GM19025 (cell line): Measurements from ENCODE around the gene AXIN1.
"Not testable (repeated sequence)": the region's sequence is repeated elsewhere in the genome, so short reads cannot be mapped to it uniquely, and the experiment has no call there.

Experiments used
- ATAC-seq: cut with Tn5 transposase; IDR thresholded peaks from one replicate; pipeline ENCODE4 v1.9.1; 2021; ENCODE audit warnings: mild to moderate bottlenecking, low read depth, moderate library complexity; ENCODE audit not compliant: unreplicated experiment

Gene AXIN1

DNA sequence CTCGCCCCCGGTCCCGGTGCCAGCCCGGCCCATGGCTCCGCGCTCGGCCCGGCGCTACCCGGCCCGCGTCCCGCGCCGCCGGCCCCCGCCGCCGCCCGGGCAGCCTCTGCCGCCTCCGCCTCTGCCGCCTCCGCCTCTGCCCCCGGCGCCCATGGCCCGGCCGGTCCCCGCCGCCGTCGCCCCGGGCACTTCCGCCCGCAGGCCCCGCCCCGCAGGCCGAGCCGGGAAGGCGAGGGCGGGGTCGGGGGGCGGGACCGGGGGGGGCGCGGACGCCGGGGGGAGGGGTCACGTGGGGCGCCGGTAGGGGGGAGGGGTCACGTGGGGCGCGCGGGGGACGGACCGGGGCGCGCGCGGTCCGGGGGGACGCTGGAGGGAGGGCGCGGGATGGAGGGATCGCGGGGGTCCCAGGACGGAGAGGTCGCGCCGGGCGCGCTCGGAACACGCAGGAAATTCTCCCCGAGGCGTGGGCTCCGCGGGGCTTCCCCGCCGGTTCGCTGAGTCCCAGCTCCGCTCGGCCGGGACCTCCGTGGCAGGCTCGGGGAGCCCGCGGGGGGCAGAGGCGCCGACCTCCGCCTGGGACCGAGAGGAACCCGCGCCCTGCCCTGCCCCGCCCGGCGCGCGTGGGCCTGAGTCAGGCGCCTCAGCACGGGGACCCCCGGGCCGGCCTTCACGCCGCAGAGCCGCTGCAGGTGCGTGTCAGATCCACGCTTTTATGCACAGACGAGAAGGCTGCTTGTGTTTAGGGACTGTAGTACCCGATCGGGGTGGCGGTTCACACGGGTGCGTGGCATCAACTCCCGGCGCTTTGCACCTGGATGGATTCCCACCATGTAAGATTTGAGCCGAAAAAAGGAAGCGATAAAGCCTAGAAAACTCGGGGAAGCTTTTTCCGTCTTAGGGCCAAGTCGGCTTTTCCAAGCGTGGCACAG, 29.5 kb upstream of the AXIN1 start, which contains the start of gene PGAP6:
Gene PGAP6, minus strand, starts transcription at position 190 of the 929 bp plus-strand sequence. Its CDS starts 157 bp downstream, at position 33.
- peak; percentile 47 for ATAC-seq

DNA sequence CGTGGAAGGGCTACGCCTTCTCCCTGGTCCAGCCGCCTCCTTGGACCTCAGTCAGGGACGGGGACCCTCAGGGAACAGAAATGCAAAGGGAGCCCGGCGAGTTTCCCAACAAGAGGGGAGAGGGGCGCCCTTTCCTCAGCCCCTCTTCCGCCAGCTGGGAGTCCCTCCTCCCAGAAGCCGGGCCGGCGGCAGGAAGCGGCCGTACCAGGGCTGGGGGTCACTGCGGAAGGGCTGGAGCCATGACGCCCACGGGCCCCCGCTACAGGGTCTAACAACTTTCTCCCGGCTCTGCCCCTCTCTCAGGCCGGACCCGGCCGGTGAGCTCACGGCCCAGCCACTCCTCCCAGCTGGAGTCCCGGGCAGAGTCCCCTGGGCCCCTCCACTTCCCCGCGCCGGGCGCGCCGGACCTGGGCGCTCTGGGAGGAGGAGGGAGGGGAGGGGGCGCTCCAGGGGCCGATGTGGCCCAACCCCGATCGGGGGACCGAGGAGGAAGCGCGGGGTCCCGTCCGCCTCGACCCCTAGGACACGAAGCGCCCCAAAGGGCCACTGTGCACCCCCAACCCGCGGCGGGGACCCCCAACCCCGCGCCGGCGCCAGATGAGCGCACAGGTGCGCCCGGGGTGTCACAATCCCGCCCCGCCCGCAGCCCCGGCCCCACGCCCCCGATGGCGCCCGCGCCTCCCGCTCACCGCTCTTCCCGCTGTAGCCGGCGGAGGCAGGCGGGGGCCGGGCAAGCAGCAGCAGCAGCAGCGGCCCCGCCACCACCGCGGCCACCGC, 28.7 kb upstream of the AXIN1 start:
- ATAC-seq = peak; percentile 24

DNA sequence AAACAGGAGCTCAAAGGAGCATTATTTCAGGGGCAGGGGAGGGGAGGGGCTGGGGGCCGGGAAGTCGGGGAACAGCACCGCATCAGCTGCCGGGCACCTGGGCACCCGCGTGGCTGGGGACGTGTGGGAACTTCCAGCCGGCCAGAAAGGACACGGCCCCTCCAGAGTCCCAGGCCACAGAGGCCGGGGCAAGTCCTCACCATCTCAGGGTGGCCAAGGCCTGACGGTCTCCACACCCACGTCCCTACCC, 28.2 kb upstream of the AXIN1 start:
- ATAC-seq = no peak

DNA sequence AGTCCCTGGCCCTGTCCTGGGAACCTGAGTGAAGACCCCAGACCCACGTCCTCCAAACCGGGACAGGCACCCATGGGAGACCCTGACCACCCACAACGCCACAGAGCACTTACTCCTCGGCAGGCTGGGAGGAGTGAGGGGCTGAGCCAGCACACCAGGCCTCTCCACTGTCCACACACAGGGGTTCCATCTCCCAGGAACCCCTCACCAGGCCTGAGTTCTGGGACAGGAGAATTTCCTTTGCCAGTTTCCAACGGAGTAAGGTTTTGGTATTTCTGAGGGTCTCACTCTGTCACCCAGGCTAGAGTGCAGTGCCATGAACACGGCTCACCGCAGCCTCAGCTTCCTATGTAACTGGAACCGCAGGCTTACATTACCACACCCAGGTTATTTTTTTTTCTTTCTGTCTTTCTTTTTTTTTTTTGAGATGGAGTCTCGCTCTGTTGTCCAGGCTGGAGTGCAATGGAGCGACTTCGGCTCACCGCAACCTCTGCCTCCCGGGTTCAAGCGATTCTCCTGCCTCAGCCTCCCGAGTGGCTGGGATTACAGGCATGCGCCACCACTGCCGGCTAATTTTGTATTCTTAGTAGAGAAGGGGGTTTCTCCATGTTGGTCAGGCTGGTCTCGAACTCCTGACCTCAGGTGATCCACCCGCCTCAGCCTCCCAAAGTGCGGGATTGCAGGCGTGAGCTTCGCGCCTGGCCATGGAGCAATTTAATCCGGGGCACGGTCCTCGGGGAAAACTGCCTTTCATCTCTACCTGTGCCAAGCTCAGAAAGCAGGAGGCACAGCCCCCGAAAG, 27.6 kb upstream of the AXIN1 start:
- no peak for ATAC-seq

DNA sequence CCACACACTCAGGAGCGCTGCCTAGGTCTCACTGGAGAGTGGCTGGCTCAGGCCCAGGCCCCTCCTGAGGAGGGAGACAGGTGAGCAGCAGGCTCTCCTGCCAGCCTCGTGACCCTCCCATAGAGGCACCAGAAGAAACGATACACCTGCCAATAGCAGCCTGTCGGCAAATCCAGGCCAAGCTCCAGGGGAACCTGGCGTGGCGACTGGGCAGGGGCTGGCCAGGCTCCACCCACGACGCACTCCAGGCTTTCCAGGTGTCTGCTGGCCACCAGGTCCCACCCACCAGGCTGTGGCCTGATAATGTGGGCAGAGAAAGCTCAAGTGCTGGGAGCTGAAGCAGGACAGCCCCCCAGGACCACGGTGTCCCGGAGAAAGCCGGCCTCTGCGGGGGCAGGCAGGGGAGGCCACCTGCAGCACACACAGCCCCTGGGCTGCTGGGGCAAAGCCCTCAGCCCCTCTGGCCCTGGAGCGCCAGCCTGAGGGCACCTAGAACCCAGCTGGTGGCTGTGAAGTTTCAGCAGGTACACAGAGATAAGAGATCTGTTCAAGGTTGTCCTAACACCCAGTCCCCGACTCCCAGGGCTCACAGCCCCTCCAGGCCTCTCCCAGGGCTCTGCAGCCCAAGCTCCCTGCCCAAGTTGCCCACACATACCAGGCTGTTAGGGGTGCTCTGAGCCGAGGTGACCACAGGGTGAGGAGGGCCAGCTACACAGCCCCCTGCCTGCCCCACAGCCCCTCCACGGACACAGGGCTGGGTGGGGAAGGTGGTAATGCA, 26.8 kb upstream of the AXIN1 start:
- ATAC-seq = no peak

DNA sequence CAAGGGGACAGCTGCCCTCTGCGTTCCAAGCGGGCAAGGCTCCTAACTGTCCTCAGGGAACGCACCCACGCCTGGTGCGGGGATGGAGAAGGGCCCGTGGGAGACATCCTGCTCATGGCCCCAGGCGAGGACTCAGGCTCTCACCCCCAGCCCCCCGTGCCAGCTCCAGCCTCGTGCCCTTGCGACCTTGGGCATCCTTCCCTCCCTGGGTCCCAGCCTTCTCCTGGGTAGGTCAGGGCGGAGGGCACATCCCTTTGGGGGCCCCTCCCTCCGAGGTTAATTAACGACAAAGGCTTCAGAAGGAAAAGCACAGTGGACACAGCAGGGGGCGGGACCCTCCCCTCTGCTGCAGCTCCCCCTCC, 26.3 kb upstream of the AXIN1 start:
- ATAC-seq = no peak

DNA sequence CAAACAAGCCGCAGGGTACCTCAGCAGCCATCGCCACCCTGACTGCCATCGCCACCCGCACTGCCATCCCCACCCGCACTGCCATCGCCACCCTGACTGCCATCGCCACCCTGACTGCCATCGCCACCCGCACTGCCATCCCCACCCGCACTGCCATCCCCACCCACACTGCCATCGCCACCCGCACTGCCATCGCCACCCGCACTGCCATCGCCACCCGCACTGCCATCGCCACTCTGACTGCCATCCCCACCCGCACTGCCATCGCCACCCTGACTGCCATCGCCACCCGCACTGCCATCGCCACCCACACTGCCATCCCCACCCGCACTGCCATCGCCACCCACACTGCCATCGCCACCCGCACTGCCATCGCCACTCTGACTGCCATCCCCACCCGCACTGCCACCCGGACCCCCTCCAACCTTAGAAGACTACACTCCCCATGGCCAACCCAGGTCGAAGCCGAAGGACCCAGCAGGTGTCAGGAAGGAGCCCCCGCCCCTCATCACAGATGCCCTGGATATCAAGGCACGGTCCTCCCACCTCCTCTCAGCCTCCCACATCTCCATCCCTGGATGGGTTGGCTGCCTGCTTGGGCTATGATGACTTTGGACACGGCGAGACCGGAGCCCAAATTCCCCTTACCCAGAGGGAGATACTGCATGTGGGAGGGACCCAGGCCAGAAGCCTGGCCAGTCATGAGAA, 25.7 kb upstream of the AXIN1 start:
- not testable (repeated sequence) for ATAC-seq

DNA sequence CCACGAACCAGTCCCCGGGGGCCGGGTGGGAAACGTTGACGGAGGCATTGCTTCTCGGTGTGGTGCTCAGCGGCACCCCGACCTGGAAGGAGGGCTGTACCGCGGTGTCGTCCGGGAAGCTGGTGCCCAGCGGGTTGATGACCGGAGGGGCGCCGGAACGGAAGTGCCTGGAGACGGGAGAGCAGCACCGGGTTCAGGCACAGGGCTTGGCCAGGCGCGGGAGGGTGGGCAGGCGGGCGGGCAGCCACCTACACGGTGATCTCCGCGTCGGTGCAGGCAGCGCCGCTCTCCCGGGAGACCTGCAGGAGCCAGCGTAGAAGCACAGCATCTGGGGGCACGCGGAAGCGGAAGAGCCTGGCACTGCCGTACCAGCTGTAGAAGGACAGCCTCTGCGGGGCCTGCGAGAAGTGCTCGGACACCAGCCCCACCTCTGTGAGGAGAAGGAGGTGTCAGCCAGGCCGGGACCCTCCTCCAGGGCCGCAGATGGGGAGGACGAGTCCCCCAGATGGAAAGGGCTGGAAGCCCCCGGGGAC, 25.0 kb upstream of the AXIN1 start:
- no peak for ATAC-seq

DNA sequence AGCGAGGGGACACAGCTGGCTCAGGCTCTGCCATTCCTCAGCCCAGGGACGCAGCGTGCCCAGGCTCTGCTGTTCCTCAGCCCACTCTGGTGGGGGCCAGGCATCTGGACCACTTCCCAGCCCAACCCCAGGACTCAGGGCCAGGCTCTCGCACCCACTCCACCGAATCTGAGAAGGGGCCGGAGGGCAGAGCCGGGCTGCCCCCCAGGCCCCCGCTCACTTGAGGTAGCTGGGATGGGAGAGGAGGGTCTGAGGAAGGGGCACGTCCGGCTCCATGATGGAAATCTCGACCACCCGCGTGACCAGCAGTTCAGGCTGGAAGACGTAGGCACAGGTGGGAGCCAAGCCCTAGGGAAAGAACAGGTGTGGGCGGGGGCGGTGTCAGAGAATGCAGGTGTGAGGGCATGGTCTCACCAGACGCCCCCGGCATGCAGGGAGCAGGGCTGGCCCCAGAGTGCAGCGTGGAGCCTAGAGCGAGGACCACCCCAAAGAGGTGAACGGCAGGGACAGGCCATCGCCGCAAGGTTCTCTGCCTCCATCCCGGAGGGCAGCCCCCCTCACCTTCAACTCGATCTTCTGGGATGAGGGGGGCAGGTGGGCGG, 24.4 kb upstream of the AXIN1 start:
- no peak for ATAC-seq

DNA sequence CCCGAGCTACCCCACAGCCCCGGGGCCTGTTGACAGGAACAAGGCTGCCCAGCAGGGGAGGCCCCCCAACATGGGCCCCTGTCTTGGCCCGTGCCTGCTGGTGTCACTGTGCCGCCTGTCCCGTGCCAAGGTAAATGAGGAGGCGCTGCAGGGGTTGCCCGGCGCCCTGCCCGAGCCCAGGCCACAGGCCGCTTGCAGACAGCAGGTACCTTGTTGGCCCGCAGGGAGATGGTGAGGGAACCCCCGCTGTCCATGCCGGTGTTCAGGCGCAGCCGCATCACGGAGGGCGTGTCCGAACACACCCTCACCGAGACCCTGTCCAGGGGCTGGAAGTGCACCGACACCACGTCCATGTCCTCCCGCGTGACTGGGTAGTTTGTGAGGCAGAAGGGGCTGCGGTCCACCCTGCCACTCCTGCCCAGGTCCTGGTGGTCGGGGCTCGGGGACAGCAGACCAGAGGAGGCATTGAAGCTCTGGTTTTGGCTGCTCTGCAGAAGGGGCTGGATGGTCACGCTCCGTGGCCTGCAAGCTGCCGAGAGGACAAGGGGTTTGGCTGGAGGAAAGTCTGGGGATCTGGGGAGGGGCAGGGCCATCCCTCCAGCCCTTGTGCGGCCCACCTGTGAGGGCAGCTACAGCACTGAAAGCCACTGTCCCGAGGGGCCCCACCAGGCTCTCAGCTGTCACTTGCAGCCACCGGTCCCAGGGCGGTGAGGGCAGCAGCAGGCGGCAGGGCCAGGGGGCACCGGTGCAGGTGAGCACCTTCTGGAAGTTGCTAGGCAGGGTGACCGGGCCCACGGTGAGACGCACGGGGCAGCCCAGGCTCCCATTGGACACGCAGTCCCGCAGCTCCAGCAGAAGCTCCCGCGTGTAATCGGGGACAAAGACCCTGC, 23.6 kb upstream of the AXIN1 start:
- no peak for ATAC-seq

DNA sequence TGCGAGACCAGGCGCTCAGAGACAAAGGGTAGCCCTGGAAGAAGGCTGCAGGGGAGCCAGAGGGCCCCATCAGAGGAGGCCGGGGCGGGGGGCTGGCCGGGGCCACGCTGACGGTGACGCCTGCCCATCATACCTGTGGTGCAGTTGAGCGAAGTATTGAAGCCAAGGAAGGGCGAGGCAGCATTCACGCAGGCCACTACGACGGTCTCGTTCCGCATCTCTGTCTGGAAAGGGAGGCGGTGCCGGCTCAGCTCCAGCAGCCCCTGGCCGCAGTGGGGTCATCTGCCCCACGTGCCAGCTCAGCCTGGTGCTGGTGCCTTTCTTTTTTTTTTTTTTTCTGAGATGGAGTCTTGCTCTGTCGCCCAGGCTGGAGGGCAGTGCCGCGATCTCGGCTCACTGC, 22.7 kb upstream of the AXIN1 start:
- no peak for ATAC-seq

DNA sequence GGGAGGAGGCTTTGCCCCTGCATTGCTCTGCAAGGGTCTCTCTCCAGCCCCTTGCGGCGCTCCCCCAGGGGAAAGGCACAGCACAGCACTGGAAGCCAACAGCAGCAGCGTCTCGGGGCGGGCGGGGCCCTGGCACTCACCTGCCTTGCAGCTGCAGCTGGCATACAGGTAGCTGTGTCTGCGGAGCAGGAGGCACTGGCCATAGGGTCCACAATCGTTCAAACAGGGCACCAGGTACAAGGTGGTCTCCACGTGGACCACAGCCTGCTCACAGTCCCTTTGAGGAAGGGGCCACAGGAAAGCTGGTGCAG, 22.0 kb upstream of the AXIN1 start:
- ATAC-seq = no peak

DNA sequence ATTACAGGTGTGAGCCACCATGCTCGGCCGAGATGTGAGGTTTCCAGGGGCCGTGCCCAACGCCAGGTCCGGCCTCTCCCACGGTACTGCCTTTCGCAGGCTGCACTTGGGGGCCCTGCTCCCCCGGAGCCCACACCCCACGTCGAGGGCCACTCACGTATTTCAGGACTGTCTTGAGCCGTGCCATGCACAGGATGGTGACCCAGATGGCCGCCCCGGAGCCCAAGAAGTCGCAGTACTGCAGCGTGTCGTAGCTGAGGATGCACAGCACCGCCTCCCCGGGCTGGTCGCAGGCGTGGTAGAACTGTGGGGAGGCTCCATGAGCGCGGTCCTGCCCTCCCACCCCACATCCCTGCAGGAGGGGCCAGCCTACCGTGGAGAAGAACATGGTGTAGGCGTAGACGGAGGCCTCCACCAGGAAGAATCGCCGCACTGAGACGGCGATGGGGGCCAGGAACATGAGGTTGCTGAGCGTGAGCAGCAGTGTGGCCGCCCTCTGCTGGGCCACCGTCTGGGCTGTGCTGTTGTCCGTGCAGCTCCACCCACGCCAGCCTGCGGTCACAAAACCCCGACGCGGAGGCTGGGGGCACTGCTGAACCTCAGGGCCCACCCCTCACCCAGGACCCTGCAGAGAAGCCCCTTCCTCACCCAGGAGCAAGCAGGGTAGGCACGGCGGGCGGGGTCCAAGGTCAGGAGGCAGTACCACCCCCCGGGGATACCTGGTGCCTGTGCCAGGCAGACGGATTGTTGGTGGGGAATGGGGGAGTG, 21.5 kb upstream of the AXIN1 start:
- no peak for ATAC-seq

DNA sequence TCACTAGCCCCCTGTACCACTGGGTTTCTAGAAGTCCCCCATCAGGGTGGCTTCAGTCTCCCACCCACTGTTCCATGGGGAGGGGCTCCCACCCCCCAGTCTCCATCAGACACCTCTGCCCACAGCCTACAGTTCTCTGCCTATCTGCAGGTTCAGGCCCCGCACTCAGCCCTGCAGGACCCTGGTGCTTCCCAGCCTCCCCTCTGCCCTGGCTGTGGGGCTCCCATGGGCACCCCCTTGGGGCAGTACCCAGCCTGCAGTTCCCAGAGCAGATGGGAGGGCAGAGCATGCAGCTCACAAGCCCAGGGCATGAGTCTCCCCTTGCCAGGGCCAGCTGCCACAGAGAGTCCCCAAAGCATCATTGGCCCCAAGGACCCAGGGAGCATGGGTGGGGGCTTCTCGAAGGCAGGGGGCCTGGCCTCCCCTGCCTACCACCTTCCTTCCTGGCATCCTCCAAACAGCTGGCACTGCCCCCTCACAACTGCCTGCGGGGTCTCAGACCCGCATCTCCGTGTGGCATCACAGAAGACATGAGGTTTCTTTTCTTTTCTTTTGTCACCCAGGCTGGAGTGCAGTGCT, 20.6 kb upstream of the AXIN1 start:
- ATAC-seq = no peak

DNA sequence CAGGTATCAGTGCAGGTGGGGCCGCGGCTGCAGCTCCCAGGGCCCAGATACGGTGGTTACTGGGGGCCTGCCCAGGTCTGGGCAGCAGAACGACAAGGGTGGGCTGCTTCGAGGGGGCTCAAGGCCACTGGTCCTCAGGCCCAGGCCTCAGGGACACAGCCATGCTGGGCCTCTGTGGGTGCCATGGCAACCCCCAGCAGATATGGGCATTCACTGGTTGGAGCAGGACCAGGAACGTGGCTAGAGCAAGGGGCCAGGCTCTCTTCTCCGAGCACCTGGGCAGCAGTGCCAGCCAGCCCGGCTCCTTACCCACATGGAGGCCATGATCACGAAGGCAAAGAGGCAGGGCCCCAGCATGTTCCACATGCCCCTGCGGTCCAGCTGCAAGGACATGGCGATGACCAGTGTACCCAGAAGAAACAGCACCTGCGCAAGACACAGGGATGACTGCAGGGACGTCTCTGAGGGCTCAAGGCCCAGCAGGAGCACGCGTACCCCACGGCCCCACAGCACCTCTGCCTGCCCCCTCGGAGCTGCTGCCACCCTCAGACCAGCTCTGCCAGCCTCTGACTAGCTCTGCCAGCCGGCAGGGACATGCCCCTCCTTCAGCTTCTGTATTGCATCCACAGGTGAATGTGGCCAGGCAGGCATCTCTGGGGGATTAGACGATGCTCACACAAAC, 19.9 kb upstream of the AXIN1 start:
- no peak for ATAC-seq

DNA sequence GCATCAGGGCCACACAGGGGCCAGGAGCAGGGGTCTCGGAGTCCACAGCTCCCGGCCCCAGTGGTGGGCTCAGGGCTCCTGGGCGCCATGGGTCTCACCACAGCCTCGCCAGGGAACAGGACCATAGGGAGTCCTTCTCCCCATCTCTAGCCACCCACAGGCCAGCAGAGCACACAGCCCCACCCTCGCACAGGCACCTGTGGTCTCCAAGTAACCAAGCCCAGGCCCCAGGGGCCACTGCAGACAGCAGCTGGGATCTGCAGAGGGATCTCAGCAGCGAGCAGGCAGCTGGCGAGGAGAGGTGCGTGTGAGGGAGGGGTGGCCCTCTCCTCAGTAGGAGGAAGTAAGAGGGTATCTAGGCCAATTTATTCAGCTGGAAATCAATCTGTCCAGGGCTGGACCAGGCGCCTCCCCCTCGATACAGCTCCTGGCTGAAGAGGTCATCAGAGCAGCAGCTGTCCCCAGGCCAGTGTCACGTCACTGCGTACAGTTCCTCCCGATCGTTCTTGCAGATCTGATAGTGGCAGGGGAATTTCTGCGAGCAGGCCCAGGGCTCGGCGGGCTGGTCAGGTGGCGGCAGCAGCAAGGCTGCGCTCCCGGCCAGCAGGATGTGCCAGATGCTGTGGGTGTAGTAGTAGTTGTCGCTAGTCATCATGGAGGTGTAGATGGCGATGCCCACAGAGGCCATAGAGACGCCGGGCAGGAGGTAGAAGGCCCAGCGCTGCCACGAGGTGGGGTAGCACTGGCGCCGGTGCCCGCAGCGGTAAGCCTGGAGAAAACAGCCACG, 19.2 kb upstream of the AXIN1 start:
- ATAC-seq = no peak
